DMS153 (cell line): Measurements from ENCODE around the gene WDR1.

Source experiments
- DNase-seq: peaks from one replicate; lab custom pipeline; 2025; lab: John Stamatoyannopoulos, UW

Gene WDR1

GRCh38 chr4:10085828-10086505 lies 30.6 kb downstream of the WDR1 start:
- no peak for DNase-seq

- DNase-seq = no peak
Observed at GRCh38 chr4:10085386-10085785, 31.2 kb downstream of the WDR1 start.

- no peak for DNase-seq
Observed at GRCh38 chr4:10084651-10085358, 31.8 kb downstream of the WDR1 start.

- no peak for DNase-seq
Observed at GRCh38 chr4:10083861-10084641, 32.5 kb downstream of the WDR1 start.

GRCh38 chr4:10083331-10083771 lies 33.2 kb downstream of the WDR1 start:
- DNase-seq = no peak

- DNase-seq = no peak
Observed at GRCh38 chr4:10082459-10083272, 33.9 kb downstream of the WDR1 start.

- DNase-seq = no peak
Observed at GRCh38 chr4:10082047-10082446, 34.6 kb downstream of the WDR1 start.

GRCh38 chr4:10081218-10081606 lies 35.4 kb downstream of the WDR1 start:
- DNase-seq = no peak

GRCh38 chr4:10080589-10081217 lies 35.9 kb downstream of the WDR1 start:
- DNase-seq = no peak

- DNase-seq = no peak
Observed at GRCh38 chr4:10079912-10080588, 36.5 kb downstream of the WDR1 start.

GRCh38 chr4:10079256-10079655 lies 37.3 kb downstream of the WDR1 start:
- no peak for DNase-seq

GRCh38 chr4:10078481-10079233 lies 37.9 kb downstream of the WDR1 start:
- DNase-seq = no peak

GRCh38 chr4:10077483-10078335 lies 38.9 kb downstream of the WDR1 start:
- no peak for DNase-seq

GRCh38 chr4:10077076-10077475 lies 39.5 kb downstream of the WDR1 start:
- no peak for DNase-seq

- DNase-seq = no peak
Observed at GRCh38 chr4:10075953-10076391, 40.6 kb downstream of the WDR1 start.

GRCh38 chr4:10075158-10075863 lies 41.3 kb downstream of the WDR1 start:
- no peak for DNase-seq

- DNase-seq = no peak
Observed at GRCh38 chr4:10074767-10075105, 41.9 kb downstream of the WDR1 start.

GRCh38 chr4:10074076-10074766 lies 42.4 kb downstream of the WDR1 start:
- DNase-seq = no peak
